Neural cell (in vitro differentiated cells): Measurements from ENCODE around the gene GALNT2. TPM values are rescaled to one million over a fixed set of nuclear protein-coding genes. Genes with fewer than 3 reads are reported as not detected.

Experiments
- H2AFZ ChIP-seq: fragments of 200-600, 300-800 bp; sonication (generic), shearing (Covaris generic); 2 replicates; pipeline ENCODE4 v1.6.0; 2014; ENCODE audit warnings: low read depth, mild to moderate bottlenecking, antibody characterized with exemption, low read length, moderate library complexity
- H3F3A ChIP-seq: fragments of 200-600 bp; shearing (Covaris generic); 2 replicates; pipeline ENCODE4 v1.6.1; 2016; ENCODE audit warnings: mild to moderate bottlenecking, moderate library complexity, mixed read lengths, antibody characterized with exemption, low read length; ENCODE audit not compliant: insufficient read depth, poor library complexity, severe bottlenecking
- H3K27ac ChIP-seq: fragments of 200-600, 300-800 bp; sonication (generic), shearing (Covaris generic); 2 replicates; pipeline ENCODE4 v1.5.1; 2014; ENCODE audit warnings: mild to moderate bottlenecking, low read length, moderate library complexity
- H3K27me3 ChIP-seq: fragments of 300-800, 200-600 bp; sonication (generic), shearing (Covaris generic); 2 replicates; pipeline ENCODE4 v1.6.0; 2014; ENCODE audit warnings: mild to moderate bottlenecking, low read depth, low read length, moderate library complexity; ENCODE audit not compliant: insufficient read depth
- H3K36me3 ChIP-seq: fragments of 300-800, 200-600 bp; sonication (generic), shearing (Covaris generic); 2 replicates; pipeline ENCODE4 v1.5.1; 2014; ENCODE audit warnings: mild to moderate bottlenecking, antibody characterized with exemption, low read length, moderate library complexity; ENCODE audit not compliant: insufficient read depth
- H3K4me2 ChIP-seq: fragments of 300-800, 200-600 bp; sonication (generic), shearing (Covaris generic); 2 replicates; pipeline ENCODE4 v1.6.0; 2014; ENCODE audit warnings: mild to moderate bottlenecking, low read length
- H3K4me3 ChIP-seq: fragments of 300-800, 200-600 bp; sonication (generic), shearing (Covaris generic); 2 replicates; pipeline ENCODE4 v1.5.1; 2014; ENCODE audit warnings: mild to moderate bottlenecking, low read length, moderate library complexity
- H3K79me2 ChIP-seq: fragments of 200-600 bp; shearing (Covaris generic); replicated peaks from 2 replicates; pipeline ENCODE4 v1.6.0; 2014; ENCODE audit warnings: mild to moderate bottlenecking, low read length, moderate library complexity; ENCODE audit not compliant: insufficient read depth
- H3K9ac ChIP-seq: fragments of 300-800, 200-600 bp; sonication (generic), shearing (Covaris generic); 2 replicates; pipeline ENCODE4 v1.6.1; 2016; ENCODE audit warnings: mild to moderate bottlenecking, low read length, mixed read lengths
- H3K9me2 ChIP-seq: fragments of 200-600 bp; shearing (Covaris generic); 2 replicates; pipeline ENCODE4 v1.6.1; 2016; ENCODE audit warnings: mild to moderate bottlenecking, low read length, mixed read lengths; ENCODE audit not compliant: insufficient read depth
- H3K9me3 ChIP-seq: fragments of 200-600, 300-800 bp; sonication (generic), shearing (Covaris generic); 2 replicates; pipeline ENCODE4 v1.6.1; 2016; ENCODE audit warnings: mild to moderate bottlenecking, mixed run types, low read length, moderate library complexity, mixed read lengths
- H4K20me1 ChIP-seq: fragments of 200-600 bp; shearing (Covaris generic); 2 replicates; pipeline ENCODE4 v1.6.1; 2016; ENCODE audit warnings: mild to moderate bottlenecking, mixed run types; ENCODE audit not compliant: insufficient read depth
- EP300 ChIP-seq: fragments of 450-650 bp; conservative IDR thresholded peaks from 2 replicates; pipeline ENCODE4 v1.6.1; 2014; ENCODE audit warnings: antibody characterized with exemption, mild to moderate bottlenecking, moderate library complexity; ENCODE audit not compliant: poor library complexity, severe bottlenecking
- EZH2 ChIP-seq: fragments of 200-600, 300-800 bp; shearing (Covaris generic), sonication (generic); IDR thresholded peaks from 2 replicates; pipeline ENCODE4 v1.6.1; 2014; ENCODE audit warnings: antibody characterized with exemption, low read length, borderline replicate concordance, mild to moderate bottlenecking; ENCODE audit not compliant: insufficient read depth, poor library complexity, severe bottlenecking
- MXI1 ChIP-seq: fragments of 450-650 bp; conservative IDR thresholded peaks from 2 replicates; pipeline ENCODE4 v1.6.1; 2014; ENCODE audit warnings: antibody characterized with exemption, mild to moderate bottlenecking; ENCODE audit not compliant: poor library complexity, severe bottlenecking
- POLR2AphosphoS5 ChIP-seq: IDR thresholded peaks from 2 replicates; pipeline ENCODE4 v1.6.1; 2012
- RAD21 ChIP-seq: fragments of 450-650 bp; conservative IDR thresholded peaks from 2 replicates; pipeline ENCODE4 v1.6.1; 2014; ENCODE audit warnings: antibody characterized with exemption, mild to moderate bottlenecking, moderate library complexity
- REST ChIP-seq: IDR thresholded peaks from 2 replicates; pipeline ENCODE4 v1.6.1; 2012; ENCODE audit warnings: borderline replicate concordance
- SMC3 ChIP-seq: fragments of 450-650 bp; conservative IDR thresholded peaks from 2 replicates; pipeline ENCODE4 v1.6.1; 2014; ENCODE audit warnings: antibody characterized with exemption, mild to moderate bottlenecking, moderate library complexity; ENCODE audit not compliant: poor library complexity
- TAF1 ChIP-seq: IDR thresholded peaks from 2 replicates; pipeline ENCODE4 v1.6.1; 2012; ENCODE audit warnings: low read depth
- polyA plus RNA-seq: library from polyadenylated mRNA; depleted of rRNA; stranded (reverse); fragments of >200 nt; gene quantifications from 2 replicates; pipeline ENCODE4 v1.2.3, GENCODE V29; 2014
- TF ChIP-seq, protein P1 (sequence below): fragments of 450-650 bp; IDR thresholded peaks from 2 replicates; pipeline ENCODE4 v1.5.1; 2014; ENCODE audit warnings: antibody characterized with exemption, mild to moderate bottlenecking, moderate library complexity; ENCODE audit not compliant: poor library complexity, severe bottlenecking

GALNT2 gene
- polyA plus RNA-seq, 1 donor from 2014 or later = 38.8 TPM

GRCh38 chr1:230310381-230311163 lies 243.5 kb downstream of the GALNT2 start:
- no peaks in the 10 kb centered on the region for H3K79me2 ChIP-seq
- H3F3A ChIP-seq = no peaks in the 10 kb centered on the region
- H4K20me1 ChIP-seq = no peaks in the 10 kb centered on the region
- no peak overlapping the region for H3K9ac ChIP-seq
- no peaks in the 10 kb centered on the region for H3K36me3 ChIP-seq
- H3K4me3 ChIP-seq = no peak overlapping the region
- no peaks in the 10 kb centered on the region for H3K9me2 ChIP-seq
- no peaks in the 10 kb centered on the region for H3K9me3 ChIP-seq
- no peak overlapping the region for H3K4me2 ChIP-seq
- H3K27me3 ChIP-seq = no peaks in the 10 kb centered on the region
- H3K27ac ChIP-seq = no peak overlapping the region
- no peak for TF ChIP-seq REST
- TF ChIP-seq EP300 = no peak
- TF ChIP-seq, protein P1, sequence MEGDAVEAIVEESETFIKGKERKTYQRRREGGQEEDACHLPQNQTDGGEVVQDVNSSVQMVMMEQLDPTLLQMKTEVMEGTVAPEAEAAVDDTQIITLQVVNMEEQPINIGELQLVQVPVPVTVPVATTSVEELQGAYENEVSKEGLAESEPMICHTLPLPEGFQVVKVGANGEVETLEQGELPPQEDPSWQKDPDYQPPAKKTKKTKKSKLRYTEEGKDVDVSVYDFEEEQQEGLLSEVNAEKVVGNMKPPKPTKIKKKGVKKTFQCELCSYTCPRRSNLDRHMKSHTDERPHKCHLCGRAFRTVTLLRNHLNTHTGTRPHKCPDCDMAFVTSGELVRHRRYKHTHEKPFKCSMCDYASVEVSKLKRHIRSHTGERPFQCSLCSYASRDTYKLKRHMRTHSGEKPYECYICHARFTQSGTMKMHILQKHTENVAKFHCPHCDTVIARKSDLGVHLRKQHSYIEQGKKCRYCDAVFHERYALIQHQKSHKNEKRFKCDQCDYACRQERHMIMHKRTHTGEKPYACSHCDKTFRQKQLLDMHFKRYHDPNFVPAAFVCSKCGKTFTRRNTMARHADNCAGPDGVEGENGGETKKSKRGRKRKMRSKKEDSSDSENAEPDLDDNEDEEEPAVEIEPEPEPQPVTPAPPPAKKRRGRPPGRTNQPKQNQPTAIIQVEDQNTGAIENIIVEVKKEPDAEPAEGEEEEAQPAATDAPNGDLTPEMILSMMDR = peak; percentile 98
- no peak for TF ChIP-seq POLR2AphosphoS5
- TF ChIP-seq SMC3 = peak; percentile 99
- peak; percentile 99 for TF ChIP-seq RAD21
- TF ChIP-seq MXI1 = no peak
- no peak overlapping the region for H2AFZ ChIP-seq

GRCh38 chr1:230312676-230313075 lies 245.6 kb downstream of the GALNT2 start:
- no peaks in the 10 kb centered on the region for H3K9me2 ChIP-seq
- no peak overlapping the region for H3K4me3 ChIP-seq
- no peaks in the 10 kb centered on the region for H3K36me3 ChIP-seq
- H3K79me2 ChIP-seq = no peaks in the 10 kb centered on the region
- TF ChIP-seq SMC3 = no peak
- TF ChIP-seq RAD21 = no peak
- no peak for TF ChIP-seq TAF1
- TF ChIP-seq, protein P1 = no peak
- no peak for TF ChIP-seq REST
- TF ChIP-seq EP300 = no peak
- no peak for TF ChIP-seq MXI1
- TF ChIP-seq POLR2AphosphoS5 = no peak
- TF ChIP-seq EZH2 = no peak
- no peak overlapping the region for H3K9ac ChIP-seq
- H3K9me3 ChIP-seq = no peaks in the 10 kb centered on the region
- no peaks in the 10 kb centered on the region for H3F3A ChIP-seq
- H4K20me1 ChIP-seq = no peaks in the 10 kb centered on the region
- H3K27ac ChIP-seq = no peak overlapping the region
- no peak overlapping the region for H2AFZ ChIP-seq
- H3K27me3 ChIP-seq = no peaks in the 10 kb centered on the region
- no peak overlapping the region for H3K4me2 ChIP-seq
